Right lobe of liver (tissue), 6 donors: Measurements from ENCODE around the gene FADS1. TPM values are rescaled to one million over a fixed set of nuclear protein-coding genes. Genes with fewer than 3 reads are reported as not detected.

ENCODE experiments used
- ATAC-seq, 4 donors: fragments of 200-7000 bp; cut with Tn5 transposase; one replicate each; pipeline ENCODE4 v1.9.1; 2020; ENCODE audit warnings: mild to moderate bottlenecking in 4 of 4, moderate library complexity in 4 of 4
- DNase-seq, 3 donors: peaks; one replicate each; pipeline ENCODE4 v3.0.0-alpha.2; 2020
- H3K27ac ChIP-seq, 3 donors: fragments of 200-600 bp; one replicate each; pipeline ENCODE4 v1.8.0; 2022
- H3K27me3 ChIP-seq, 2 donors: fragments of 200-600 bp; one replicate each; pipeline ENCODE4 v1.8.0; 2022
- H3K36me3 ChIP-seq, 4 donors: fragments of 200-600 bp; sonication (generic) in 1 of 4; one replicate each; pipeline versions ENCODE4 v1.5.1 to v1.8.0; 2017 to 2022; ENCODE audit warnings: control low read depth in 1 of 4
- H3K4me1 ChIP-seq, 4 donors: fragments of 200-600 bp; sonication (generic) in 1 of 4; one replicate each; pipeline versions ENCODE4 v1.5.1 to v1.8.0; 2017 to 2022; ENCODE audit warnings: control low read depth in 1 of 4
- H3K4me3 ChIP-seq, 3 donors: fragments of 200-600 bp; one replicate each; pipeline ENCODE4 v1.8.0; 2022
- H3K9me3 ChIP-seq, 4 donors: fragments of 200-600 bp; sonication (generic) in 1 of 4; one replicate each; pipeline versions ENCODE4 v1.5.1 to v1.8.0; 2017 to 2022; ENCODE audit warnings: control low read depth in 1 of 4
- CTCF ChIP-seq, 4 donors: fragments of 200-600 bp in 3 of 4; fragments of 450-650 bp in 1 of 4; IDR thresholded peaks; one replicate each; pipeline versions ENCODE4 v1.5.1 to v1.8.0; 2016 to 2022; ENCODE audit warnings: antibody characterized with exemption in 4 of 4, mild to moderate bottlenecking in 2 of 4
- POLR2A ChIP-seq: fragments of 450-650 bp; IDR thresholded peaks from one replicate; pipeline ENCODE4 v1.6.1; 2017; ENCODE audit warnings: antibody characterized with exemption, mild to moderate bottlenecking
- WGBS: methylation state at CpG from one replicate; pipeline ENCODE4 v1.1.6; 2018; ENCODE audit warnings: low coverage, low lambda C conversion rate; ENCODE audit not compliant: insufficient coverage; ENCODE audit errors: missing lambda C conversion rate; 5-methylcytosine and 5-hydroxymethylcytosine counted together
- intact Hi-C, 2 donors: fragments of 100-400 bp; cut with DNase I; formaldehyde crosslinking; loops; one replicate each; pipeline versions ENCODE4 v1.11.2 to v1.14.1; 2022
- total RNA-seq, 6 experiments: library from RNA; depleted of rRNA in 2 of 6; stranded (reverse); fragments of >200 nt in 2 of 6; fragmentation: NEBNext Ultra II Directional in 3 of 6; extraction: Animal tissue kit (Norgen Biotek cat#: 25700) in 3 of 6; gene quantifications; one replicate each; pipeline versions ENCODE4 v1.1.0 to v1.2.4, GENCODE V29; 2016 to 2023
- donor health status: DM: no; HTN: yes; CAD: no.
- donor health status: DM: no; HTN: no; CAD: no.
- donor health status: DM: no; HTN: no; CAD: no.
- donor health status: DM: no; HTN: yes; CAD: no.
- donor health status: DM: no; HTN: yes; CAD: no.

Gene FADS1
- total RNA-seq, 6 experiments from 2014 or later = 18.3 to 87.6 (median 34.8) TPM

DNA sequence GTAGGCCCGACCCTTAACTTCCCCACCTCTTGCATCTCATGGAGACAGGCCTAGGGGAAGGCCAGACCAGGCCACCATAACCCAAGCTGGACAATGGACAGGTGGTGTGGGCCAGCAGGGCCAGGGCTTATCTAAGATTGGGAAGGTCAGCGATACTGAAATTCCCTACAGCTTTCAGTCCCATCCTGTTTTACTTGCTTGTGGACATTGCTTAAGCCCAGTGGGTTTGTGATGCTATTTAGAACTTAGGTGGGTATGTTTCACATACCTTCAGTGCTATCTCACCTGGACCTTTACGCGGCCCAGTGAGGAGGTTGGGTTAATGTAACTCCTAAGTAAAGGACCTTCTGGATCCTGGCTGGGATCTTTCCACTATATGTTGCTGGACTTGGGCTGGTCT is 13.0 kb upstream of the FADS1 start:
- H3K4me3 ChIP-seq = peak overlapping the region in 2 of 3 donors; percentile 56 to 57
- intact Hi-C loops = no loop called here
- peak overlapping the region in 1 of 3 donors; percentile 64 for H3K27ac ChIP-seq
- TF ChIP-seq POLR2A (no peak), CTCF (IDR thresholded peaks at IDR 0.05) (no peak)
- H3K9me3 ChIP-seq = no peaks in the 10 kb centered on the region
- H3K27me3 ChIP-seq = no peaks in the 10 kb centered on the region
- DNase-seq = no peak
- H3K36me3 ChIP-seq = no peaks in the 10 kb centered on the region
- 46% methylated on average over 2 of the region's 4 CpGs for WGBS
- H3K4me1 ChIP-seq = peaks cover 0 to 20% (median 9%) of the 10 kb centered on the region in 4 donors
- no peak for ATAC-seq

GRCh38 chr11:61828629-61829407 is 12.0 kb upstream of the FADS1 start:
- intact Hi-C loops = no loop called here
- Histone ChIP-seq H3K36me3 (no peaks in the 10 kb centered on the region), H3K4me3 (peak overlapping the region; percentile 56 to 62 (median 57)), H3K9me3 (no peaks in the 10 kb centered on the region), H3K4me1 (peaks cover 0 to 20% (median 9%) of the 10 kb centered on the region in 4 donors), H3K27me3 (no peaks in the 10 kb centered on the region), H3K27ac (peak overlapping the region; percentile 55 to 64 (median 64))
- peak in 2 of 3 donors; percentile 44 to 70 for DNase-seq
- WGBS = 0% methylated on average over 7 of the region's 55 CpGs
- peak; percentile 32 to 66 (median 62) for ATAC-seq
- TF ChIP-seq POLR2A (no peak), CTCF (IDR thresholded peaks at IDR 0.05) (peak in 3 of 4 donors; percentile 23 to 41 (median 26))

- ATAC-seq (no peak), DNase-seq (no peak)
- WGBS = 0% methylated on average over 3 of the region's 16 CpGs
- H3K36me3 ChIP-seq = no peaks in the 10 kb centered on the region
- H3K4me1 ChIP-seq = peaks cover 0 to 20% (median 9%) of the 10 kb centered on the region in 4 donors
- H3K9me3 ChIP-seq = no peaks in the 10 kb centered on the region
- H3K27ac ChIP-seq = peak overlapping the region; percentile 55 to 64 (median 64)
- peak overlapping the region; percentile 56 to 62 (median 57) for H3K4me3 ChIP-seq
- intact Hi-C loops = no loop called here
- no peak for TF ChIP-seq CTCF (IDR thresholded peaks at IDR 0.05)
- TF ChIP-seq POLR2A = no peak
- no peaks in the 10 kb centered on the region for H3K27me3 ChIP-seq
Measured at GRCh38 chr11:61828379-61828628, 11.5 kb upstream of the FADS1 start.

GRCh38 chr11:61827571-61828378 is 11.0 kb upstream of the FADS1 start, which contains the start of gene FADS2:
Gene FADS2 (plus strand): TSS chr11:61828300. CDS start chr11:61828391, 91 bp downstream.
- no peaks in the 10 kb centered on the region for H3K36me3 ChIP-seq
- TF ChIP-seq CTCF (IDR thresholded peaks at IDR 0.05) (no peak), POLR2A (no peak)
- intact Hi-C loops = no loop called here
- peak; percentile 78 to 86 (median 82) for ATAC-seq
- H3K27me3 ChIP-seq = no peaks in the 10 kb centered on the region
- peaks cover 0 to 20% (median 9%) of the 10 kb centered on the region in 4 donors for H3K4me1 ChIP-seq
- DNase-seq = peak; percentile 86 to 96 (median 91)
- WGBS = under 1% methylated on average over 28 of the region's 83 CpGs
- H3K4me3 ChIP-seq = peak within 1 kb of the TSS; percentile 56 to 62 (median 57)
- no peaks in the 10 kb centered on the region for H3K9me3 ChIP-seq
- H3K27ac ChIP-seq = peak within 1 kb of the TSS; percentile 55 to 88 (median 64)
